Lower lobe of right lung (tissue), 2 donors: ENCODE data around the gene ZNF614. TPM values are rescaled to one million over a fixed set of nuclear protein-coding genes. Genes with fewer than 3 reads are reported as not detected.
"Not testable (repeated sequence)": the region's sequence is repeated elsewhere in the genome, so short reads cannot be mapped to it uniquely, and the experiment has no call there.

Experiments used
- ATAC-seq, 2 donors: fragments of 200-7000 bp; cut with Tn5 transposase; one replicate each; pipeline ENCODE4 v1.9.1; 2020 to 2022; ENCODE audit warnings: mild to moderate bottlenecking in 2 of 2, moderate library complexity in 2 of 2
- DNase-seq: peaks from one replicate; pipeline ENCODE4 v3.0.0-alpha.2; 2020
- H3K27ac ChIP-seq: fragments of 200-600 bp; one replicate; pipeline ENCODE4 v1.8.0; 2022
- H3K27me3 ChIP-seq: fragments of 200-600 bp; one replicate; pipeline ENCODE4 v1.8.0; 2022; ENCODE audit warnings: low read depth
- H3K36me3 ChIP-seq: fragments of 200-600 bp; one replicate; pipeline ENCODE4 v1.8.0; 2022; ENCODE audit warnings: mild to moderate bottlenecking
- H3K4me1 ChIP-seq: fragments of 200-600 bp; one replicate; pipeline ENCODE4 v1.8.0; 2022
- H3K4me3 ChIP-seq: fragments of 200-600 bp; one replicate; pipeline ENCODE4 v1.8.0; 2022; ENCODE audit warnings: mild to moderate bottlenecking
- H3K9me3 ChIP-seq: fragments of 200-600 bp; one replicate; pipeline ENCODE4 v1.8.0; 2022
- intact Hi-C: fragments of 100-400 bp; cut with DNase I; formaldehyde crosslinking; loops from one replicate; pipeline ENCODE4 v1.11.0; 2022
- total RNA-seq: library from RNA; stranded (reverse); fragmentation: NEBNext Ultra II Directional; extraction: Animal tissue kit (Norgen Biotek cat#: 25700); gene quantifications from one replicate; pipeline ENCODE4 v1.2.1, GENCODE V29; 2021
- TF ChIP-seq, protein P1 (sequence below): fragments of 200-600 bp; IDR thresholded peaks from one replicate; pipeline ENCODE4 v1.8.0; 2022; ENCODE audit warnings: antibody characterized with exemption, mild to moderate bottlenecking
- donor health status: DM: no; HTN: yes; CAD: no; lungs with severe emphysema.

Gene ZNF614
- total RNA-seq, 1 donor from 2014 or later = 7.1 TPM

DNA sequence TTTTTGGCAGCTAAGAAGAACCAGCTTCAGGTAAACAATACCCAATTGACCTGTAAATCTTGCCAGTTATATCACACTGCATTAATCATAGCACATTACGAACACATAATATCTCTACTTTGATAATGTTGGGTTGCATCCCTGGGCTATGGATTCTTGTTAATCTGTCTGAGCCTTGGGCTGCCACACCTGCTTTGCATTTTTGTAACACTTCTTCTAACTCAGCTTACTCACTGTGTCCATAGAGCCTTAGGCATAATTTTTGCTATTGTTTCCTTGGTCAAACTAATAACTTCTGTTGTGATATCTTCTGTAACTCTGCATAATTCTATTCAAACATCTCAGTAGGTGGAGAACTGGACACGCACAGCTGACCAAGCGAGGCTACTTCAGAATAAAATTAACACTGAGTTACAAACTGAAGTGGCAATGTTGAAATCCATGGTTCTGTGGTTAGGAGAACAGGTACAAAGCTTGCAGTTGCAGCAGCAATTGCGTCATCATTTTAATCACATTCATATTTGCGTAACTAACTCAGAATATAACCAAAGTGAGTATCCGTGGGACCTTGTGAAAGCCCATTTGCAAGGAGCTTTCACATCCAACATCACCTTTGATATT lies 48.0 kb downstream of the ZNF614 start:
- ATAC-seq (no peak), DNase-seq (no peak)
- Histone ChIP-seq H3K27ac (no peak overlapping the region), H3K36me3 (peaks cover 14% of the 10 kb centered on the region), H3K27me3 (no peaks in the 10 kb centered on the region), H3K9me3 (peaks cover 95% of the 10 kb centered on the region), H3K4me1 (peaks cover 5% of the 10 kb centered on the region), H3K4me3 (no peak overlapping the region)
- intact Hi-C loops = no loop called here
- TF ChIP-seq, protein P1, sequence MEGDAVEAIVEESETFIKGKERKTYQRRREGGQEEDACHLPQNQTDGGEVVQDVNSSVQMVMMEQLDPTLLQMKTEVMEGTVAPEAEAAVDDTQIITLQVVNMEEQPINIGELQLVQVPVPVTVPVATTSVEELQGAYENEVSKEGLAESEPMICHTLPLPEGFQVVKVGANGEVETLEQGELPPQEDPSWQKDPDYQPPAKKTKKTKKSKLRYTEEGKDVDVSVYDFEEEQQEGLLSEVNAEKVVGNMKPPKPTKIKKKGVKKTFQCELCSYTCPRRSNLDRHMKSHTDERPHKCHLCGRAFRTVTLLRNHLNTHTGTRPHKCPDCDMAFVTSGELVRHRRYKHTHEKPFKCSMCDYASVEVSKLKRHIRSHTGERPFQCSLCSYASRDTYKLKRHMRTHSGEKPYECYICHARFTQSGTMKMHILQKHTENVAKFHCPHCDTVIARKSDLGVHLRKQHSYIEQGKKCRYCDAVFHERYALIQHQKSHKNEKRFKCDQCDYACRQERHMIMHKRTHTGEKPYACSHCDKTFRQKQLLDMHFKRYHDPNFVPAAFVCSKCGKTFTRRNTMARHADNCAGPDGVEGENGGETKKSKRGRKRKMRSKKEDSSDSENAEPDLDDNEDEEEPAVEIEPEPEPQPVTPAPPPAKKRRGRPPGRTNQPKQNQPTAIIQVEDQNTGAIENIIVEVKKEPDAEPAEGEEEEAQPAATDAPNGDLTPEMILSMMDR = no peak

DNA sequence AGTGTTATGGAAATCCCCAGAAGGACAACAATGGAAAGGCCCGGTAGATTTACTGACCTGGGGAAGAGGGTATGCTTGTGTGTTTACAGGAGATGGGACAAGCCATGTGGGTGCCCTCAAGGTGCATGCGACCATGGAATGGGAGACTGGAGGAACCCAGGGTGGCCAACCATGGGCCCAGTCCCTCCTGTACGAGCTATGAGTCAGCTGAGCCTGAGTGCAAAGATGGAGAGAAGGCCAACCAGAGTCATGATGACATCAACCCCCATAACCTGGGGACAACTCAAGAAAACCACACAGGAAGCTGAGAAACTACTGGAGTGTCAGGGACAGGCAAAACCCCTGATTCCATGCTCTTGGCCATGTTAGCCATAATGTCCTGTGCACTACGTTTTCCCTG lies 49.3 kb downstream of the ZNF614 start:
- Histone ChIP-seq H3K9me3 (peaks cover 97% of the 10 kb centered on the region), H3K36me3 (peaks cover 21% of the 10 kb centered on the region), H3K4me3 (no peak overlapping the region), H3K4me1 (no peaks in the 10 kb centered on the region), H3K27me3 (no peaks in the 10 kb centered on the region), H3K27ac (no peak overlapping the region)
- intact Hi-C loops = no loop called here
- no peak for DNase-seq
- TF ChIP-seq, protein P1 = no peak
- ATAC-seq = no peak

DNA sequence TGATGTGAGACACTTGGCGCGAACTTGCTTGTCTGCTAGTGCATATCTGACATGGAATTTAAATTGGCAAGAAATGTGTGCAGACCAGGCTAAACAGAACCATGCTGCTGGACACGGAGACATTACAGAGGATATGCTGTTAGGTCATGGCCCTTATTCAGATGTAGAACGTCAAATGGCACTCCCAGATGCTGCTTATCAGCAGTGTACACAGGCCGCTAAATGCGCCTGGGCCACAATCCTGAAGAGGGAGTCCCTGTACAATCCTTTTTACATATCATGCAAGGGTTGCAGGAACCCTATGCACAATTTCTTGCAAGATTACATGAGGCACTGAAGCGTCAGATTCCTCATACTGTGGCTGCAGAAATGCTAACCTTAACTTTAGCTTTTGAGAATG lies 50.8 kb downstream of the ZNF614 start:
- Histone ChIP-seq H3K27me3 (no peaks in the 10 kb centered on the region), H3K9me3 (peaks cover 99% of the 10 kb centered on the region), H3K36me3 (peaks cover 36% of the 10 kb centered on the region), H3K4me1 (no peaks in the 10 kb centered on the region), H3K4me3 (no peak overlapping the region), H3K27ac (no peak overlapping the region)
- ATAC-seq = no peak
- DNase-seq = no peak
- TF ChIP-seq, protein P1 = no peak
- intact Hi-C loops = no loop called here

DNA sequence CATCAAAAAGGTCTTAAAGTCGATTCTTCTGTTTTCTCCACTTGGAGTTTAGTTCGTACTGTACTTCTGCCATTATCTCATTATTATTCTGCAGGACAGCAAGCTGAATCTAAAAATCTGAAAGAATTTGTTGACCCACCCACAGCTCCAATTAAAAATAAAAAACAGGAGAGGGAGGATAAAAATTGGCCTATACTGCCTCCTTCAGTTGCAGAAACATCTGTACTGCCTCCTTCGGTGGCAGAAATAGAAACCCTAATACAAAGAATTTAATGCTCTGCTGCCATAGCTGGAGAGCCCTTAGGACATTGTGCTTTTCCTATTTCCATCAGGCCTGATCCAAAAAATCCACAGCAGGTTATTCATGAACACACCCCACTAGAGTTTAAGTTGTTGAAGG lies 51.3 kb downstream of the ZNF614 start:
- ATAC-seq (no peak), DNase-seq (no peak)
- TF ChIP-seq, protein P1 = no peak
- Histone ChIP-seq H3K36me3 (peaks cover 41% of the 10 kb centered on the region), H3K27ac (no peak overlapping the region), H3K27me3 (no peaks in the 10 kb centered on the region), H3K9me3 (peaks cover 99% of the 10 kb centered on the region), H3K4me1 (no peaks in the 10 kb centered on the region), H3K4me3 (no peak overlapping the region)
- intact Hi-C loops = no loop called here

DNA sequence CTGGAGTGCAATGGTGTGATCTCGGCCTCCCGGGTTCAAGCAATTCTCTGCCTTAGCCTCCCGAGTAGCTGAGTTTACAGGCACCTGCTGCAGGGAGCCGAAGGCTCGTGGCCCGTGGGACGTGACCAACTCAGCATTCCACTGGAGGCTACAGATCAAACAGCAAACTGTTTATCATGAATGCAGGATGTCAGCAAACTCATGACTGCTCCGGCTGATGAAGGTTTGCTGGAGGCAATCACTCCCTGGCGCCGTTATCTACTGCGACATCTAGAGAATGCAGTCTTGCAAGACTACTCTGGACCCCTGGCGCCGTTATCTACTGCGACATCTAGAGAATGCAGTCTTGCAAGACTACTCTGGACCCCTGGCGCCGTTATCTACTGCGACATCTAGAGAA lies 52.4 kb downstream of the ZNF614 start:
- H3K27me3 ChIP-seq, H3K27ac ChIP-seq, H3K4me3 ChIP-seq, intact Hi-C loops, ATAC-seq, H3K4me1 ChIP-seq, DNase-seq: not testable (repeated sequence)
- Histone ChIP-seq H3K9me3 (peaks cover 99% of the 10 kb centered on the region), H3K36me3 (peaks cover 44% of the 10 kb centered on the region)

DNA sequence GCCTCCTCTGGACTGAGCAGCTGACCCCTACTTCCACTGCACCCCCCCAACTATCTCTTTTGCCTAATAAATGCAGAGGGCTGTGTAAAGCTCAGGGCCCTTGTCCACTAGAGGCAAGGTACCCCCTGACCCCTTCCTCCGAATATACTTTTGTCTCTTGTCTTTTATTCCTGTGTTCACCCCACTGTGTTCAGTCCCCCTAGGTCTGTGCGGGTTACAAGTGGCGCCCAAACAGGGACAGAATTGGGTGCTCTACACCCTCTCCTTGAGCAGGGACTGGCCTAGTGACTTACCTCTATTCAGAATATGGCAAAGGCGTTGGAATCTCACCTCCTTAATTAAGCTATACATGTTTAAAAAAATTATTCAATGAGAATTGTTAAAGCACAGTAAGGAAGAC lies 56.6 kb downstream of the ZNF614 start:
- Histone ChIP-seq H3K27me3 (no peaks in the 10 kb centered on the region), H3K9me3 (peaks cover 100% of the 10 kb centered on the region), H3K36me3 (peaks cover 62% of the 10 kb centered on the region), H3K4me3 (no peak overlapping the region), H3K27ac (no peak overlapping the region), H3K4me1 (no peaks in the 10 kb centered on the region)
- intact Hi-C loops = no loop called here
- ATAC-seq = no peak
- TF ChIP-seq, protein P1 = no peak
- no peak for DNase-seq
